Glutamatergic neuron (in vitro differentiated cells): Measurements from ENCODE around the gene DHCR24. TPM values are rescaled to one million over a fixed set of nuclear protein-coding genes. Genes with fewer than 3 reads are reported as not detected.

Experiments used
- DNase-seq: peaks from one replicate; pipeline ENCODE4 v3.0.0; 2022
- H3K27ac Mint-ChIP-seq: one replicate; pipeline ENCODE4 v1.8.0; 2020; ENCODE audit warnings: mild to moderate bottlenecking, mixed read lengths, inconsistent platforms; ENCODE audit not compliant: unreplicated experiment
- H3K27me3 Mint-ChIP-seq: one replicate; pipeline ENCODE4 v1.8.0; 2020; ENCODE audit warnings: mild to moderate bottlenecking, moderate library complexity, mixed read lengths, inconsistent platforms; ENCODE audit not compliant: unreplicated experiment
- H3K36me3 Mint-ChIP-seq: one replicate; pipeline ENCODE4 v1.8.0; 2020; ENCODE audit warnings: mild to moderate bottlenecking, mixed read lengths, inconsistent platforms; ENCODE audit not compliant: unreplicated experiment
- H3K4me1 Mint-ChIP-seq: one replicate; pipeline ENCODE4 v1.8.0; 2020; ENCODE audit warnings: mild to moderate bottlenecking, low read depth, mixed read lengths, inconsistent platforms; ENCODE audit not compliant: unreplicated experiment
- H3K4me3 Mint-ChIP-seq: one replicate; pipeline ENCODE4 v1.8.0; 2020; ENCODE audit warnings: mild to moderate bottlenecking, mixed read lengths, inconsistent platforms; ENCODE audit not compliant: unreplicated experiment
- H3K9me3 Mint-ChIP-seq: one replicate; pipeline ENCODE4 v1.8.0; 2020; ENCODE audit warnings: mild to moderate bottlenecking, moderate library complexity, mixed read lengths, inconsistent platforms; ENCODE audit not compliant: unreplicated experiment
- CTCF ChIP-seq: fragments of 200-600 bp; sonication (generic); IDR thresholded peaks from one replicate; pipeline ENCODE4 v1.5.0; 2021; ENCODE audit not compliant: partially characterized antibody, unreplicated experiment
- total RNA-seq: library from RNA; stranded (reverse); fragmentation: NEBNext Ultra II Directional; extraction: Animal tissue kit (Norgen Biotek cat#: 25700); gene quantifications from one replicate; pipeline ENCODE4 v1.2.1, GENCODE V29; 2021; ENCODE audit not compliant: unreplicated experiment

Gene DHCR24
- total RNA-seq, 1 donor from 2014 or later = 284 TPM

- DNase-seq = no peak
- peaks cover 2% of the 10 kb centered on the region for H3K9me3 Mint-ChIP-seq
- no peak overlapping the region for H3K4me3 Mint-ChIP-seq
- TF ChIP-seq CTCF = no peak
- H3K27ac Mint-ChIP-seq = no peak overlapping the region
- no peaks in the 10 kb centered on the region for H3K4me1 Mint-ChIP-seq
- H3K27me3 Mint-ChIP-seq = peaks cover 2% of the 10 kb centered on the region
- H3K36me3 Mint-ChIP-seq = peaks cover 7% of the 10 kb centered on the region
Measured at GRCh38 chr1:54853096-54853792, 33.8 kb downstream of the DHCR24 start.

- no peak for DNase-seq
- peaks cover 7% of the 10 kb centered on the region for H3K36me3 Mint-ChIP-seq
- H3K9me3 Mint-ChIP-seq = peaks cover 2% of the 10 kb centered on the region
- TF ChIP-seq CTCF = no peak
- no peaks in the 10 kb centered on the region for H3K4me1 Mint-ChIP-seq
- no peak overlapping the region for H3K27ac Mint-ChIP-seq
- H3K4me3 Mint-ChIP-seq = no peak overlapping the region
- H3K27me3 Mint-ChIP-seq = peaks cover 2% of the 10 kb centered on the region
Measured at GRCh38 chr1:54851936-54852524, 35.0 kb downstream of the DHCR24 start.

DNA sequence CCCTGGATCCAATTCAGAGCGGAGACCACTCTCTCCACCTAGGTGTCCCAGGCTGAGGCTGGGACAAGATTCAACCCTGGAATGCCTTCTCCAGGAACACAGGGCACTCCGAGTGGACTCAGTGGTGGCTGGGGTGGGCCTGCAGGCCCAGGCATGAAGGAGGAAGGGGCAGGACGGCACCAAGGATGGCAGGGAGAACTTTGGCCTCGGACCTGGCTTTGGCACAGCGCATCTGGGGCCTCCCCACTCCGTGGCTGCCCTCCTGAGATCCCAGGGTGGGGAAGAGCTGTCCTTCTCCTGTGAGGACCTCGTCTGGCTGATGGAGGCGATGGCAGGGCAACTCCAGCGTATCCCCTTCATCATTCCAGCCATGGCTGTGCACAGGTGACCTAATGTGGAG lies 35.6 kb downstream of the DHCR24 start:
- DNase-seq = no peak
- no peak for TF ChIP-seq CTCF
- Mint-ChIP-seq H3K9me3 (peaks cover 2% of the 10 kb centered on the region), H3K4me3 (no peak overlapping the region), H3K27ac (no peak overlapping the region), H3K4me1 (no peaks in the 10 kb centered on the region), H3K27me3 (peaks cover 2% of the 10 kb centered on the region), H3K36me3 (peaks cover 7% of the 10 kb centered on the region)

DNA sequence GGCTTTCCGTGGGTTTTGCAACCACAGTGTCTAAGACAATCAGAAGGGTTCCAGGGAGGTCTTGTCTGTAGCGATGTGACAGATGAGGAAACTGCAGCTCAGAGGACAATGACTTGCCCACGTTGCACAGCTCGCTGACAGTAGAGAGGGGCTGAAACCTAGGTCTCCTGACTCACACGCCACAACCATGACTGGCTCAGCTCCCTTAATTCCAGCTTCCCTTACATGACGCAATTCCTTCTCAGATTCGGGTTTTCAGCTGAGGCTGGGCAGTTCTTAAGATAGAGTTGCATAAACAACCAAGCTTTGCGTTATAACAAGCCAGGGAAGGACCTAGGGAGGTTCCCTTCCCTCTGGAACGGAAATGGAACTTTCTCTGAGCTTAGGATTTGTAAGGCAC lies 36.3 kb downstream of the DHCR24 start:
- peaks cover 2% of the 10 kb centered on the region for H3K9me3 Mint-ChIP-seq
- no peaks in the 10 kb centered on the region for H3K4me1 Mint-ChIP-seq
- no peak overlapping the region for H3K27ac Mint-ChIP-seq
- no peak overlapping the region for H3K4me3 Mint-ChIP-seq
- H3K27me3 Mint-ChIP-seq = peaks cover 2% of the 10 kb centered on the region
- TF ChIP-seq CTCF = no peak
- peaks cover 7% of the 10 kb centered on the region for H3K36me3 Mint-ChIP-seq
- no peak for DNase-seq

DNA sequence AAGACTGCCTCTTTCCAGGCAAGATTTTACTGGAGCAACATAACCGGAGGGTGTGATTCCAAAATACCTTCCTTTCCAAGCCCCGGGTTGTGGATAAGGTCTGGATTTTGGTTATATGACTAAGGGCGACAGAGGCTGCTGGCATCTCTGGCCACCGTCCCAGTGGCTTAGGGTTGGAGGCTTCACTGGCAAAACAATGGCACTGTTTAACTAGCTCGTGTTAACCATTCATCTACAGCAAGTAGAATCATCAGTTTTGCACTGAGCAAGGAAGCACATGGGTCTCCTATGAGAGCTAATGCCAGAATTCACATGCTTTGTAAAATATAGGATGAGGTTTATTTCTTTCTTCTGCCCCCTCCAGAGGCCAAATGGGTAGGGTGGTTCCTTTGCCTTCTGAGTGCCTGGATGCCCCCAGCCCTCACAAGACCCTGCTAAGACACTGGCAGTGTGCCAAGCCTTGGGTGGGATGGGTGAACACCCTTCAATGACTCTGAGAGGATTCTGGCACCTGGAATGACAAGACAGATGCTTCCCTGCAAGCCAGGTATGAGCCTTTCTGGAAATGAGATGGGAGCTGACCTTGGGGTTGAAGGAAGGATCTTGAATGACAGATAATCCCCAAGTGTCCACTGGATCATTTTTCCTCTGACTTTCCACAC lies 36.8 kb downstream of the DHCR24 start:
- Mint-ChIP-seq H3K4me1 (no peaks in the 10 kb centered on the region), H3K4me3 (no peak overlapping the region), H3K27ac (no peak overlapping the region), H3K27me3 (peaks cover 2% of the 10 kb centered on the region), H3K9me3 (peaks cover 2% of the 10 kb centered on the region), H3K36me3 (peaks cover 7% of the 10 kb centered on the region)
- no peak for TF ChIP-seq CTCF
- DNase-seq = no peak
